ENCODE measurements around the gene CLDN6. TPM values are rescaled to one million over a fixed set of nuclear protein-coding genes. Genes with fewer than 3 reads are reported as not detected.

The CLDN6 gene
- total and polyA plus RNA-seq, 3 experiments from 2014 or later = not detected

DNA sequence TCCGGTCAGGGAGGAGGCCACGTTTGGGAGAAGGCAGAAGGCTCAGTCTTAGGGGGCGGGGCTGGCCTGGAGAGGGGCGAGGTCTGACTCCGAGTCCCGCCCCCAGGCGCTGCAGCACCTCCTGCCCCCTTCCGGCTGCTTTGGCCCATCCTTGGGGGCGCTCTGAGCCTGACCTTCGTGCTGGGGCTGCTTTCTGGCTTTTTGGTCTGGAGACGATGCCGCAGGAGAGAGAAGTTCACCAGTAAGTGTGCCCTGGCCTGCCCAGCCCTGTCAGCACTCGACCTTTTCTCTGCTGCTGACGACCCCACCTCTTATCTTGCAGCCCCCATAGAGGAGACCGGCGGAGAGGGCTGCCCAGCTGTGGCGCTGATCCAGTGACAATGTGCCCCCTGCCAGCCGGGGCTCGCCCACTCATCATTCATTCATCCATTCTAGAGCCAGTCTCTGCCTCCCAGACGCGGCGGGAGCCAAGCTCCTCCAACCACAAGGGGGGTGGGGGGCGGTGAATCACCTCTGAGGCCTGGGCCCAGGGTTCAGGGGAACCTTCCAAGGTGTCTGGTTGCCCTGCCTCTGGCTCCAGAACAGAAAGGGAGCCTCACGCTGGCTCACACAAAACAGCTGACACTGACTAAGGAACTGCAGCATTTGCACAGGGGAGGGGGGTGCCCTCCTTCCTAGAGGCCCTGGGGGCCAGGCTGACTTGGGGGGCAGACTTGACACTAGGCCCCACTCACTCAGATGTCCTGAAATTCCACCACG lies 3.6 kb upstream of the CLDN6 start:
- no peak overlapping the region for H3K4me3 ChIP-seq (ENCODE audit: low read length)
- Mint-ChIP-seq H3K36me3 (peaks cover 0 to 15% (median 3%) of the 10 kb centered on the region in 3 donors), H3K4me3 (peak overlapping the region; percentile 83 to 98 (median 93)), H3K27me3 (peaks cover 0 to 2% of the 10 kb centered on the region in 2 donors), H3K9me3 (no peaks in the 10 kb centered on the region), H3K27ac (peak overlapping the region; percentile 78 to 97 (median 90)), H3K4me1 (peaks cover 41 to 61% (median 42%) of the 10 kb centered on the region in 3 donors)
- DNase-seq = peak; percentile 61 to 84 (median 63)
- H3K9me3 ChIP-seq (ENCODE audit: low read length) = no peaks in the 10 kb centered on the region
- ChIA-PET CTCF (interaction anchor here (1.0 to 17.8 kb wide), 5 partner anchors 8 to 108 kb away, joined by 3 to 289 read pairs (median 7); partner anchors contain the start of gene CLDN9), POLR2A (interaction anchor here (0.6 to 1.0 kb wide), 2 partner anchors 18 to 223 kb away, joined by 3 to 6 read pairs; no protein-coding TSS in a partner anchor)
- peaks cover 47% of the 10 kb centered on the region for H3K4me1 ChIP-seq (ENCODE audit: insufficient read depth, low read length)
- no peaks in the 10 kb centered on the region for H3K27me3 ChIP-seq (ENCODE audit: insufficient read depth, low read length, poor library complexity, severe bottlenecking)
- H3K27ac ChIP-seq (ENCODE audit: low read depth, low read length) = peak overlapping the region; percentile 61
- H3K36me3 ChIP-seq (ENCODE audit: insufficient read depth, low read length) = peaks cover 6% of the 10 kb centered on the region

GRCh38 chr16:3020604-3021448 lies 2.8 kb upstream of the CLDN6 start:
- peak overlapping the region; percentile 78 for H3K27ac ChIP-seq (ENCODE audit: low read depth, low read length)
- Mint-ChIP-seq H3K27ac (peak overlapping the region; percentile 78 to 95 (median 90)), H3K4me1 (peaks cover 37 to 56% (median 42%) of the 10 kb centered on the region in 3 donors), H3K36me3 (peaks cover 0 to 7% (median 3%) of the 10 kb centered on the region in 3 donors), H3K9me3 (no peaks in the 10 kb centered on the region), H3K27me3 (peaks cover 0 to 2% of the 10 kb centered on the region in 2 donors), H3K4me3 (peak overlapping the region; percentile 83 to 98 (median 93))
- ChIA-PET POLR2A (interaction anchor here (0.6 to 1.8 kb wide), 7 partner anchors 7 to 224 kb away, joined by 3 to 7 read pairs (median 4); no protein-coding TSS in a partner anchor), CTCF (interaction anchor here (1.2 to 17.8 kb wide), 5 partner anchors 9 to 109 kb away, joined by 3 to 289 read pairs (median 7); partner anchors contain the start of gene CLDN9)
- peaks cover 47% of the 10 kb centered on the region for H3K4me1 ChIP-seq (ENCODE audit: insufficient read depth, low read length)
- H3K36me3 ChIP-seq (ENCODE audit: insufficient read depth, low read length) = no peaks in the 10 kb centered on the region
- no peaks in the 10 kb centered on the region for H3K9me3 ChIP-seq (ENCODE audit: low read length)
- peak overlapping the region; percentile 70 for H3K4me3 ChIP-seq (ENCODE audit: low read length)
- DNase-seq = peak in 4 of 5 donors; percentile 55 to 90 (median 70)
- no peaks in the 10 kb centered on the region for H3K27me3 ChIP-seq (ENCODE audit: insufficient read depth, low read length, poor library complexity, severe bottlenecking)

GRCh38 chr16:3020247-3020603 lies 2.2 kb upstream of the CLDN6 start, which contains the start of gene TNFRSF12A:
TNFRSF12A (plus strand) TSS chr16:3020368; CDS start chr16:3020398, 30 bp downstream.
- peaks cover 37 to 56% (median 42%) of the 10 kb centered on the region in 3 donors for H3K4me1 Mint-ChIP-seq
- H3K36me3 ChIP-seq (ENCODE audit: insufficient read depth, low read length) = no peaks in the 10 kb centered on the region
- H3K4me3 ChIP-seq (ENCODE audit: low read length) = peak within 1 kb of the TSS; percentile 70
- peak within 1 kb of the TSS; percentile 78 to 95 (median 92) for H3K27ac Mint-ChIP-seq
- H3K27me3 ChIP-seq (ENCODE audit: insufficient read depth, low read length, poor library complexity, severe bottlenecking) = no peaks in the 10 kb centered on the region
- H3K27me3 Mint-ChIP-seq = peaks cover 0 to 2% of the 10 kb centered on the region in 2 donors
- ChIA-PET CTCF (interaction anchor here (1.2 to 17.8 kb wide), 4 partner anchors 10 to 38 kb away, joined by 3 to 289 read pairs (median 31); partner anchors contain the start of gene CLDN9), POLR2A (interaction anchor here (1.0 to 1.8 kb wide), 6 partner anchors 8 to 138 kb away, joined by 3 to 7 read pairs (median 4); no protein-coding TSS in a partner anchor)
- H3K27ac ChIP-seq (ENCODE audit: low read depth, low read length) = peak within 1 kb of the TSS; percentile 78
- H3K9me3 Mint-ChIP-seq = no peaks in the 10 kb centered on the region
- peak within 1 kb of the TSS; percentile 83 to 98 (median 93) for H3K4me3 Mint-ChIP-seq
- H3K4me1 ChIP-seq (ENCODE audit: insufficient read depth, low read length) = peaks cover 47% of the 10 kb centered on the region
- peaks cover 0 to 6% (median 3%) of the 10 kb centered on the region in 3 donors for H3K36me3 Mint-ChIP-seq
- peak; percentile 45 to 75 (median 66) for DNase-seq
- no peaks in the 10 kb centered on the region for H3K9me3 ChIP-seq (ENCODE audit: low read length)

GRCh38 chr16:3019594-3020246 lies 1.7 kb upstream of the CLDN6 start:
- DNase-seq = no peak
- Histone ChIP-seq H3K9me3 (ENCODE audit: low read length) (no peaks in the 10 kb centered on the region), H3K27me3 (ENCODE audit: insufficient read depth, low read length, poor library complexity, severe bottlenecking) (no peaks in the 10 kb centered on the region), H3K4me1 (ENCODE audit: insufficient read depth, low read length) (peaks cover 47% of the 10 kb centered on the region), H3K4me3 (ENCODE audit: low read length) (peak overlapping the region; percentile 45), H3K36me3 (ENCODE audit: insufficient read depth, low read length) (no peaks in the 10 kb centered on the region), H3K27ac (ENCODE audit: low read depth, low read length) (no peak overlapping the region)
- H3K4me3 Mint-ChIP-seq = peak overlapping the region; percentile 83 to 95 (median 87)
- ChIA-PET POLR2A (interaction anchor here (0.6 to 1.8 kb wide), 7 partner anchors 8 to 139 kb away, joined by 3 to 7 read pairs (median 4); no protein-coding TSS in a partner anchor), CTCF (interaction anchor here (1.5 to 17.8 kb wide), 3 partner anchors 10 to 39 kb away, joined by 4 to 289 read pairs (median 58); partner anchors contain the start of gene CLDN9)
- H3K9me3 Mint-ChIP-seq = no peaks in the 10 kb centered on the region
- H3K27me3 Mint-ChIP-seq = peaks cover 2 to 3% of the 10 kb centered on the region in 2 donors
- H3K27ac Mint-ChIP-seq = peak overlapping the region; percentile 54 to 91 (median 76)
- H3K36me3 Mint-ChIP-seq = peaks cover 0 to 6% (median 3%) of the 10 kb centered on the region in 3 donors
- H3K4me1 Mint-ChIP-seq = peaks cover 37 to 56% (median 42%) of the 10 kb centered on the region in 3 donors

- H3K4me1 Mint-ChIP-seq = peaks cover 20 to 40% (median 21%) of the 10 kb centered on the region in 3 donors
- Histone ChIP-seq H3K4me1 (ENCODE audit: insufficient read depth, low read length) (peaks cover 29% of the 10 kb centered on the region), H3K4me3 (ENCODE audit: low read length) (no peak overlapping the region), H3K36me3 (ENCODE audit: insufficient read depth, low read length) (no peaks in the 10 kb centered on the region), H3K27me3 (ENCODE audit: insufficient read depth, low read length, poor library complexity, severe bottlenecking) (no peaks in the 10 kb centered on the region), H3K27ac (ENCODE audit: low read depth, low read length) (no peak overlapping the region), H3K9me3 (ENCODE audit: low read length) (no peaks in the 10 kb centered on the region)
- no peak overlapping the region for H3K27ac Mint-ChIP-seq
- no peaks in the 10 kb centered on the region for H3K36me3 Mint-ChIP-seq
- peaks cover 2 to 14% of the 10 kb centered on the region in 2 donors for H3K27me3 Mint-ChIP-seq
- POLR2A ChIA-PET = no interaction called here
- CTCF ChIA-PET = interaction anchor here (1.0 to 1.5 kb wide), 2 partner anchors 10 to 11 kb away, joined by 3 read pairs; no protein-coding TSS in a partner anchor
- DNase-seq = no peak
- H3K4me3 Mint-ChIP-seq = no peak overlapping the region
- no peaks in the 10 kb centered on the region for H3K9me3 Mint-ChIP-seq
Measured at GRCh38 chr16:3017344-3017743, 639 bp downstream of the CLDN6 start.

DNA sequence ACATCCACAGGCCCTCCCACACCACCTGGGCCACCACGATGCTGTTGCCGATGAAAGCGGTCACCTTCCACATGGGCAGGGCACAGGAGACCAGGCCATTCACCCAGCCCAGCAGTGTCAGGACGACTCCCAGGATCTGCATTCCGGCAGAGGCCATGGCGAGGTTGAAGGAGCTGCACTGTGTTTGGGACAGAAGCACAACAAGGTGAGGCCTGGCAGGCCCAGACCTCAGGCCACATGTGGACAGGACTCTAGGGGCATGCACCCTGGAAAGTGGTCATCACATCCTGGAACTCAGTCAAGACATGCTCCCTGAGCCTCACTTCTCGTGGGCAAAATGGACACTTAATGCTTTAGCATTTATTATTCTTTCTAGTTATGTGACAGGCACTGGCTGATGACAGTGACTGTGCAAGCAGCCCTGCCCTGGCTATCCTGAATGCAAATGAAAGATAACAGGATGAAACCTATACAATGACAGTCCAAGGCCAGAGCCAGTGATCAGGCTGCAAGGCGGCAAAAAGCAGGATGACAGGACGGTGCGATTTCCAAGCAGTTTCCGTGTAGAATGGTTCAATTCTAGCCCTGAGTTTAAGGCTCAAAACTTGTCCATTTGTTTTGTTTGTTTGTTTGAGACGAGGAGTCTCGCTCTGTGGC lies 2.0 kb downstream of the CLDN6 start:
- CTCF ChIA-PET = interaction anchor here (1.5 kb wide), 1 partner anchor 12 kb away, joined by 3 read pairs; no protein-coding TSS in a partner anchor

More for the DNA sequence above, 2.0 kb downstream of the CLDN6 start:
- Histone ChIP-seq H3K9me3 (ENCODE audit: low read length) (no peaks in the 10 kb centered on the region), H3K36me3 (ENCODE audit: insufficient read depth, low read length) (no peaks in the 10 kb centered on the region), H3K4me1 (ENCODE audit: insufficient read depth, low read length) (peaks cover 16% of the 10 kb centered on the region), H3K4me3 (ENCODE audit: low read length) (no peak overlapping the region), H3K27me3 (ENCODE audit: insufficient read depth, low read length, poor library complexity, severe bottlenecking) (peaks cover 3% of the 10 kb centered on the region), H3K27ac (ENCODE audit: low read depth, low read length) (no peak overlapping the region)
- POLR2A ChIA-PET = no interaction called here
- Mint-ChIP-seq H3K27me3 (peaks cover 2 to 16% of the 10 kb centered on the region in 2 donors), H3K36me3 (no peaks in the 10 kb centered on the region), H3K9me3 (no peaks in the 10 kb centered on the region), H3K27ac (no peak overlapping the region), H3K4me3 (peak overlapping the region in 1 of 7 donors; percentile 31), H3K4me1 (peaks cover 7 to 29% (median 7%) of the 10 kb centered on the region in 3 donors)
- no peak for DNase-seq
